Epithelial cell of proximal tubule (primary cell): Measurements from ENCODE around the gene ZNF324. TPM values are rescaled to one million over a fixed set of nuclear protein-coding genes. Genes with fewer than 3 reads are reported as not detected.

Source experiments
- DNase-seq: peaks from one replicate; pipeline ENCODE4 v3.0.0-alpha.2; 2011; ENCODE audit warnings: low read depth
- H3K4me3 ChIP-seq: 2 replicates; pipeline ENCODE4 v1.5.1; 2011; ENCODE audit warnings: low read depth, mild to moderate bottlenecking, low read length
- CTCF ChIP-seq: conservative IDR thresholded peaks from 2 replicates; pipeline ENCODE4 v1.5.1; 2012; ENCODE audit warnings: low read depth, mild to moderate bottlenecking, low read length
- total RNA-seq: library from RNA; depleted of rRNA; stranded (reverse); fragments of >200 nt; gene quantifications from 2 replicates; pipeline ENCODE4 v1.2.3, GENCODE V29; 2015

The ZNF324 gene
- total RNA-seq, 1 donor from 2014 or later = 7.2 TPM

GRCh38 chr19:58522709-58523108 is 55.8 kb downstream of the ZNF324 start:
- TF ChIP-seq CTCF = no peak
- no peak overlapping the region for H3K4me3 ChIP-seq
- DNase-seq = no peak

Other genes with a start within 250 kb of the ZNF324 start
- 54.5 and 58.9 TPM in 2 replicates for gene ZNF544, start 238.2 kb upstream of the ZNF324 start, total RNA-seq
- gene ZNF8, start 188.1 kb upstream of the ZNF324 start, total RNA-seq = 4.2 and 4.5 TPM in 2 replicates
- gene ERVK3-1, start 161.7 kb upstream of the ZNF324 start, total RNA-seq = 40.4 and 51.0 TPM in 2 replicates
- gene ZSCAN22, start 140.1 kb upstream of the ZNF324 start, total RNA-seq = 1.3 and 1.9 TPM in 2 replicates
- gene A1BG, start 113.6 kb upstream of the ZNF324 start, total RNA-seq = 2.7 and 20.1 TPM in 2 replicates
- 0.06 and 0.14 TPM in 2 replicates for gene ZNF497, start 104.3 kb upstream of the ZNF324 start, total RNA-seq
- gene ZNF837, start 86.0 kb upstream of the ZNF324 start, total RNA-seq = 2.4 and 11.5 TPM in 2 replicates
- gene RPS5, start 79.8 kb upstream of the ZNF324 start, total RNA-seq = 1,628 and 2,421 TPM in 2 replicates
- not detected in 2 replicates for gene RNF225, start 71.4 kb upstream of the ZNF324 start, total RNA-seq
- gene ZNF584, start 58.4 kb upstream of the ZNF324 start, total RNA-seq = 5.3 and 10.5 TPM in 2 replicates
- gene ZNF132, start 26.9 kb upstream of the ZNF324 start, total RNA-seq = 1.8 and 2.4 TPM in 2 replicates
- gene ZNF324B, start 15.5 kb upstream of the ZNF324 start, total RNA-seq = 0.98 and 3.8 TPM in 2 replicates
- gene ZNF446, start 9.3 kb downstream of the ZNF324 start, total RNA-seq = 8.6 and 9.7 TPM in 2 replicates
- gene SLC27A5, start 44.9 kb downstream of the ZNF324 start, total RNA-seq = 14.8 and 15.8 TPM in 2 replicates
- gene ZBTB45, start 52.7 kb downstream of the ZNF324 start, total RNA-seq = 18.2 and 23.7 TPM in 2 replicates
- gene TRIM28, start 77.0 kb downstream of the ZNF324 start, total RNA-seq = 454 and 661 TPM in 2 replicates
- gene CHMP2A, start 88.0 kb downstream of the ZNF324 start, total RNA-seq = 70.1 and 137 TPM in 2 replicates
- 37.4 and 49.9 TPM in 2 replicates for gene UBE2M, start 91.5 kb downstream of the ZNF324 start, total RNA-seq
- 8.0 and 12.7 TPM in 2 replicates for gene MZF1, start 106.3 kb downstream of the ZNF324 start, total RNA-seq